A673 (cell line): ENCODE results near the gene SYCN. TPM values are rescaled to one million over a fixed set of nuclear protein-coding genes. Genes with fewer than 3 reads are reported as not detected.

Source experiments
- BruUV-seq: library from RNA; stranded (reverse); fragments of 400-500 nt; replicated peaks from 2 replicates; lab custom pipeline; 2021; lab: Mats Ljungman, UMichigan
- CTCF ChIA-PET: fragments of 300-600 bp; sonication (Branson Sonifier 250); formaldehyde crosslinking; loops from one replicate; lab custom pipeline; 2022; ENCODE audit warnings: antibody characterized with exemption; lab: Charles Lee
- POLR2A ChIA-PET: fragments of 300-600 bp; sonication (Branson Sonifier 250); formaldehyde crosslinking; loops from one replicate; lab custom pipeline; 2022; ENCODE audit warnings: antibody characterized with exemption; ENCODE audit not compliant: low non-redundant PET; lab: Charles Lee
- DNase-seq: peaks from one replicate; pipeline ENCODE4 v3.0.0-alpha.2; 2015; ENCODE audit warnings: low spot score
- H3K27ac ChIP-seq: fragments of 200-600 bp; sonication (generic); 2 replicates; pipeline ENCODE4 v1.5.1; 2016; ENCODE audit warnings: mixed run types, low read depth, mild to moderate bottlenecking, mixed read lengths, antibody characterized with exemption, low read length; ENCODE audit not compliant: poor library complexity, severe bottlenecking
- H3K27me3 ChIP-seq: fragments of 200-600 bp; sonication (generic); replicated peaks from 2 replicates; pipeline ENCODE4 v1.6.1; 2017; ENCODE audit warnings: mixed run types, low read depth, mild to moderate bottlenecking, mixed read lengths, antibody characterized with exemption, low read length; ENCODE audit not compliant: insufficient read depth, poor library complexity
- H3K36me3 ChIP-seq: fragments of 200-600 bp; sonication (generic); 2 replicates; pipeline ENCODE4 v1.6.1; 2016; ENCODE audit warnings: mixed run types, mild to moderate bottlenecking, mixed read lengths, antibody characterized with exemption, low read length; ENCODE audit not compliant: insufficient read depth, poor library complexity, severe bottlenecking
- H3K4me1 ChIP-seq: fragments of 200-600 bp; sonication (generic); 2 replicates; pipeline ENCODE4 v1.6.1; 2017; ENCODE audit warnings: mixed run types, mild to moderate bottlenecking, mixed read lengths, antibody characterized with exemption, low read length; ENCODE audit not compliant: insufficient read depth, poor library complexity, severe bottlenecking
- H3K4me3 ChIP-seq: fragments of 200-600 bp; sonication (generic); 2 replicates; pipeline ENCODE4 v1.5.1; 2016; ENCODE audit warnings: low read depth, mixed run types, mild to moderate bottlenecking, mixed read lengths, low read length; ENCODE audit not compliant: poor library complexity, severe bottlenecking
- H3K9me3 ChIP-seq: fragments of 200-600 bp; sonication (generic); 2 replicates; pipeline ENCODE4 v1.6.1; 2016; ENCODE audit warnings: mixed run types, low read depth, mild to moderate bottlenecking, mixed read lengths, antibody characterized with exemption, low read length; ENCODE audit not compliant: poor library complexity, severe bottlenecking
- EZH2 ChIP-seq: fragments of 200-600 bp; sonication (generic); IDR thresholded peaks from 2 replicates; pipeline ENCODE4 v1.6.1; 2017; ENCODE audit warnings: borderline replicate concordance, low read depth, mild to moderate bottlenecking, mixed read lengths, antibody characterized with exemption, low read length; ENCODE audit not compliant: poor library complexity, severe bottlenecking
- intact Hi-C: fragments of 100-400 bp; cut with micrococcal nuclease; formaldehyde crosslinking; loops from one replicate; pipeline ENCODE4 v1.10.0; 2022; ENCODE audit not compliant: unreplicated experiment
- total RNA-seq: library from RNA; stranded (reverse); gene quantifications from 2 replicates; pipeline ENCODE4 v1.2.3, GENCODE V29; 2021
- TF ChIP-seq, protein P1 (sequence below): fragments of 300-800, 200-600 bp; sonication (generic); conservative IDR thresholded peaks from 2 replicates; pipeline ENCODE4 v1.5.1; 2017; ENCODE audit warnings: low read depth, mild to moderate bottlenecking, antibody characterized with exemption, low read length, moderate library complexity, mixed read lengths

Gene SYCN
- total RNA-seq, 1 experiment from 2014 or later = not detected

GRCh38 chr19:39207293-39207836, 3.3 kb upstream of the SYCN start:
- Histone ChIP-seq H3K9me3 (no peaks in the 10 kb centered on the region), H3K4me1 (no peaks in the 10 kb centered on the region), H3K27ac (no peak overlapping the region), H3K36me3 (no peaks in the 10 kb centered on the region), H3K4me3 (no peak overlapping the region), H3K27me3 (peaks cover 24% of the 10 kb centered on the region)
- DNase-seq = no peak
- CTCF ChIA-PET = no interaction called here
- POLR2A ChIA-PET = no interaction called here
- TF ChIP-seq EZH2 = no peak
- TF ChIP-seq, protein P1, sequence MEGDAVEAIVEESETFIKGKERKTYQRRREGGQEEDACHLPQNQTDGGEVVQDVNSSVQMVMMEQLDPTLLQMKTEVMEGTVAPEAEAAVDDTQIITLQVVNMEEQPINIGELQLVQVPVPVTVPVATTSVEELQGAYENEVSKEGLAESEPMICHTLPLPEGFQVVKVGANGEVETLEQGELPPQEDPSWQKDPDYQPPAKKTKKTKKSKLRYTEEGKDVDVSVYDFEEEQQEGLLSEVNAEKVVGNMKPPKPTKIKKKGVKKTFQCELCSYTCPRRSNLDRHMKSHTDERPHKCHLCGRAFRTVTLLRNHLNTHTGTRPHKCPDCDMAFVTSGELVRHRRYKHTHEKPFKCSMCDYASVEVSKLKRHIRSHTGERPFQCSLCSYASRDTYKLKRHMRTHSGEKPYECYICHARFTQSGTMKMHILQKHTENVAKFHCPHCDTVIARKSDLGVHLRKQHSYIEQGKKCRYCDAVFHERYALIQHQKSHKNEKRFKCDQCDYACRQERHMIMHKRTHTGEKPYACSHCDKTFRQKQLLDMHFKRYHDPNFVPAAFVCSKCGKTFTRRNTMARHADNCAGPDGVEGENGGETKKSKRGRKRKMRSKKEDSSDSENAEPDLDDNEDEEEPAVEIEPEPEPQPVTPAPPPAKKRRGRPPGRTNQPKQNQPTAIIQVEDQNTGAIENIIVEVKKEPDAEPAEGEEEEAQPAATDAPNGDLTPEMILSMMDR = no peak
- BruUV-seq = no TSS peak
- intact Hi-C loops = no loop called here

DNA sequence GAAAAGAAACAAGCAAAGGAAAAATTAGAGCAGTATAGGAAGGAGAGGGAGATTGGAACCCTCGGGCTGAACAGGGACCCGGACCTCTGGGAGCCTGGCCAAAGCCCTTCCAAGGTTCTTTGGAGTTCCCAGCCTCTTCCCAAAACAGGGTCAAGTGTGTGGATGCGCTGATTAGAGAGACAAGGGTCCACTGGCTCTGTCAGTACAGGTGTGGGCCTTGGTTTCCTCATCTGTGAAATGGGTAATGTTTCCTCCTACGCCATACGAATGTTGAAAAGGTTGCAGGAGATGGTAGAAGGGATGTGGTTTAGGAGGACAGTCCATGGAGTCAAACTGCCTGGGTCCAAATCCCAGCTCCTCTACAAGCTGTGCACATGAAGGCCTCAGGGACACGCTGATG, 2.1 kb upstream of the SYCN start:
- ChIA-PET POLR2A (no interaction called here), CTCF (interaction anchor here (0.7 kb wide), 1 partner anchor 235 kb away, joined by 4 read pairs; no protein-coding TSS in a partner anchor)
- Histone ChIP-seq H3K27me3 (peaks cover 24% of the 10 kb centered on the region), H3K36me3 (no peaks in the 10 kb centered on the region), H3K27ac (no peak overlapping the region), H3K4me1 (no peaks in the 10 kb centered on the region), H3K4me3 (no peak overlapping the region), H3K9me3 (no peaks in the 10 kb centered on the region)
- intact Hi-C loops = no loop called here
- BruUV-seq = no TSS peak
- DNase-seq = no peak
- TF ChIP-seq EZH2 = no peak
- TF ChIP-seq, protein P1 = no peak

DNA sequence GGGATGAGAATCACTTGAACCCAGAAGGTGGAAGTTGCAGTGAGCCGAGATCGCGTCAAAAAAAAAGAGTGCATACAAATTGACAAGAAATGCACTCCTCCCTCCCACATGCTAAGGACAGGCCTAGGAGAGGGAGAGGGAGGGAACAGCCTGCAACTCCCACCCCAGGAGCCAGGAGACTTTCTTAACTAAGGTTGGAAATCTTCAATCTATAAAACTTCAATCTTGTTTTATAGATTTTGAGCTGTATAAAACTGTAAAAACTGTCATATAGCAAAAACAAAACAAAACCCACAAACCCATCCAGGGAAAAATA, 1.3 kb upstream of the SYCN start:
- H3K4me3 ChIP-seq = no peak overlapping the region
- no peaks in the 10 kb centered on the region for H3K4me1 ChIP-seq
- intact Hi-C loops = no loop called here
- H3K27ac ChIP-seq = no peak overlapping the region
- POLR2A ChIA-PET = no interaction called here
- H3K9me3 ChIP-seq = no peaks in the 10 kb centered on the region
- DNase-seq = no peak
- H3K36me3 ChIP-seq = no peaks in the 10 kb centered on the region
- CTCF ChIA-PET = no interaction called here
- BruUV-seq = no TSS peak
- TF ChIP-seq EZH2 = no peak
- TF ChIP-seq, protein P1 = no peak
- peaks cover 24% of the 10 kb centered on the region for H3K27me3 ChIP-seq
